Stimulated activated CD4-positive, alpha-beta T cell treated with anti-CD3 and anti-CD28 coated beads, Interleukin-15, amount 100 ng/mL, for 24 hours (primary cell): ENCODE measurements around the gene LENG8.
"Not testable (repeated sequence)": the region's sequence is repeated elsewhere in the genome, so short reads cannot be mapped to it uniquely, and the experiment has no call there.

Source experiments
- DNase-seq: peaks from one replicate; pipeline ENCODE4 v3.0.0-alpha.2; 2020

The LENG8 gene

DNA sequence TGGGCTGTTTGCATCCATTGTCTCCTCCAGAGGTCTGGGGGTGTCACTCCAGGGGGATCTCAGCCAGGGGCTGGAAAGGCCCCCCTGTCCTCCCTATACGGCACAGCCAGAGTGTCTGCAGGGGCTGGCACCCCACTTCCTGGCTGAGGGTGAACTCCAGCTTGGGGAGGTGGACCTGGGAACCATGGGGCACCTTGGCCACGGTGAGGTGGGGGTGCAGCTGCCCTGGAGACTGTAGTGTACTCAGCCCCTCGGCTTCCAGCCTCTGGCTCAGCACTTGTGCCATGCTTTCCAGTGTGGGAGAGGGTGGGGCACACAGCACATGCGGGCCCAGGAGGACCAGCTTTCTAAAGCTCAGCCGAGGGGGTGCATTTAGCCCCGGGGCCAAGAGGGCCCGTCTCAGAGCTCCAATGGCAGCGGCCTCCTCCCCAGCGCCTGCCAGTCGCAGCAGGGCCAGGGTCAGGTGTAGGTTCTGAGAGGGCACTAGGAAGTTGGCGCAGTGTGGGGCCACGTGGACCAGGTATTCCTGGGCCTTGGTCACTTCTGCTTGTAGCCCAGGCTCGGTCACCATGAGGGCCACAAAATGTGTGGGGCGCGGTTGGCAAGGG, 13.2 kb downstream of the LENG8 start:
- no peak for DNase-seq

DNA sequence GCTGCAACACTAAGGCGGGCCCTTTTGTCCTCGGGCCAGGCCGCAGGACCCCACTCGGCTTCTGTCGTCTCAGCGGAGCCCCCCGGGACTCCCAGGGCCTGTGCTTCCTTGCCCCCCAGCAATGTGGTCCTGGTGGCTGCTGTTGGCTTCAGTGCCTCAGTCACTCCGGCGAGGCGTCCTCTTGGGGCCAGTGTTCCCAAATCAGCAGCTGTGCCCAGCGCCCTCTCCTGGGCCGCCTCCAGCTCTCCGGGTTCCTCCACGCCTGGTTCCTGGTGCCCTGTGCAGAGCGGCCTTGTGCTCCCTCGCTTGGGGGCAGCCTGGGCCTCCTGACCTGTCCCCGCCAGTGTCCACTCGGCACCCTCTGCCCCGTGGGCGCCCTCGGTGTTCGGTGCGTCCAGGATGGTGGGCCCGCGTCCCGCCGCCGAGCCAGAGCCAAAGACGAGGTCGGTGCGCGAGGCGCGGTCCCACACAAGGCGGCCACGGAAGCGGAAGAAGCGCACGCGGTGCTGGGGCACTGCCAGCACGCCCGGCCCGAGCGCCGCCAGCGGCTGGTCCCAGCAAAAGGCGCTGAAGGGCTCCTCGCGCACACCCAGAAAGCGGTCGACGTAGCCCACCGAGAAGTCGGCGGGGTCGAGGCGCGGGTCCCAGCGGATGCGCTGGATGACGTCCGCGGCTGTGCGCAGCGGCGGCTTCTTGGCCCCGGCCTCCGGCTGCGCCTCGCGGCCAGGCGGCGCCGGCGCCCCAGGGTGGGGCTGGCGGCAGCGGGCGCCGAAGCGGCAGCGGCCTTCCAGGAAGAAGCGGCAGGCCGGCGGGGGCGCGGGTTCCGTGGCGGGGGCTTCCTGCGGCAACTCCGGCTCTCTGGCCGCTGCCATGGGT, 13.9 kb downstream of the LENG8 start:
- DNase-seq: peak; percentile 75

DNA sequence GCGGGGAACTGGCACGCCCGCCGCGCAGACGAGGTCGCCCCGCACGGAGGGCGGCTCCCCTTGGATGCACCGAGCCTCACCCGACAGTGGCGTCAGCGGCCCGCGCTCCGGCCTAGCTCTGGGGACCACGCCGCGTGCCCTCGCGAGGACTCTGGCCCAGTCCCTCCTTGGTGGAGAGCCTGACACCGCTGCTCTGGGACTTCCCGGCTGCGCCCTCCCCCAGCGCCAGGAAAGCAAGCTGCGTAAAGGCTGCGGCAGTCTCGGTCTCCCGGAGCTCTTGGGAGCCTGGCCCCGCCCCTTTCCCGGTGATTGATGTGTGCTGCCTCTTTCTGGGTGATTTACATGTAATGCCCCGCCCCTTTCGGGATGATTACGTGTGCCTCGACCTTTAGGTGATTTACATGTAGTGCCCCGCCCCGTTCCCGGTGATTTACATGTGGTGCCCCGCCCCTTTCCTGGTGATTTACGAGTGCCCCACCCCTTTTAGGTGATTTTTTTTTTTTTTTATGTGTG, 14.6 kb downstream of the LENG8 start, which contains the start of gene LENG9:
LENG9 (minus strand) TSS at position 248 of the 513 bp plus-strand sequence. CDS start 252 bp downstream, outside the sequence.
- DNase-seq: peak; percentile 99

DNA sequence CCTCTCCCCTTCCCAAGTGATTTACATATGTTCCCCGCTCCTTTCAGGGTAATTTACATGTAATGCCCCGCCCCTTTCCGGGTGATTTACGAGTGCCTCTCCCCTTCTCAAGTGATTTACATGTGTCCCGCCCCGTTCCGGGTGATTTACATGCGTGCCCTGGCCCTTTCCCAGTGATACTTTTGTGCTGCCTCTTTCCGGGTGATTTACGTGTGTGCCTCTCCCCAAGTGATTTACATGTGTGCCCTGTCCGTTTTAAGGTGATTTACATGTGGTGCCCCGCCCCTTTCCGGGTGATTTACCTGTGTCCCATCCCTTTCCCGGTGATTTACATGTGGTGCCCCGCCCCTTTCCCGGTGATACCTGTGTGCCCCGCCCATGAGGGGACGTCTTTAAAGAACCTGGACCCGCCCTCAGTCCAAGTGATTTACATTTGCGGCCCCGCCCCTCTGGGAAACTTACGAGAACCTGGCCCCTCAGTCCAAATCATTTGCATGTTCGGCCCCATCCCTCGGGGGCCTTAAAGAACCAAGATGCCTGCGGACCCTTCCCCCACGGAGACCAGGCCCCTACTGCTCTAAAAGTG, 15.1 kb downstream of the LENG8 start:
- peak; percentile 93 for DNase-seq

DNA sequence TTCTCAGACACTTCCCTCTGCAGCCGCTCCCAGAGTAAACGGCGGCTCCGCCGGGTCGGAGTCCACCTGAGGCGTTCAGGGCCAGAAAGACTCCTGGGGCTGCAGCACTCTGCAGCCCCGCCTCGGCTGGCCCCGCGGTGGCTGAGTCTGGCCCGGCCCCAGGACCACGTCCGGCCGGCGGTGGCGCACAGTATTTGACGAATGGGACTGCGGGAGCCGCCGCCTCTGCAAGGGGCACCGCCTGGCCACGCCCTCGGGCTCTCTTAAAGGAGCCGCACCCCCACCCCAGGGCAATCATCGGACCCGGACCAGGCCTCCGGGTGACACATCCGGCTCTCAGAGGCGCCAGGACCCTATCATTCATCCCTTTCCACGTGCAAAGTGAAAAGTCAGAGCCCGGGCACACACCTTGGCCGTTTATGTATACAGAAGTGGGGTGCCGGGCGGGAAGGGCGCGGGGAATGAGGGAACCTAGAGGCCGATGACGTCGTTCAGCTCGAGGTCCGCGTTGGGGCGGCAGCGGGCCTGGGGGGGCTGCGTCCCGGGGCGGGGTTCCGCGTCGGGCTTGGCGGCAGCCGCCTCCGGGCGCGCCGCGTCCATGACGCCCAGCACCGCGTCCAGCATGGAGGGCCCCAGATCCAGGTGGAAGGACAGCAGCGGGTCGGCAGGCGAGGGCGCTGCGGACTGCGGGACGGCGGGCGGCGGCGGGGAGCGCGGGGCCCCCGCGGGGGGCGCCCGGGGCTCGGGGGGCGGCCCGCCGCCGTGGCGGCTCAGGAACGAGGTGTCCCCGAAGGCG, 15.8 kb downstream of the LENG8 start:
- peak; percentile 91 for DNase-seq

DNA sequence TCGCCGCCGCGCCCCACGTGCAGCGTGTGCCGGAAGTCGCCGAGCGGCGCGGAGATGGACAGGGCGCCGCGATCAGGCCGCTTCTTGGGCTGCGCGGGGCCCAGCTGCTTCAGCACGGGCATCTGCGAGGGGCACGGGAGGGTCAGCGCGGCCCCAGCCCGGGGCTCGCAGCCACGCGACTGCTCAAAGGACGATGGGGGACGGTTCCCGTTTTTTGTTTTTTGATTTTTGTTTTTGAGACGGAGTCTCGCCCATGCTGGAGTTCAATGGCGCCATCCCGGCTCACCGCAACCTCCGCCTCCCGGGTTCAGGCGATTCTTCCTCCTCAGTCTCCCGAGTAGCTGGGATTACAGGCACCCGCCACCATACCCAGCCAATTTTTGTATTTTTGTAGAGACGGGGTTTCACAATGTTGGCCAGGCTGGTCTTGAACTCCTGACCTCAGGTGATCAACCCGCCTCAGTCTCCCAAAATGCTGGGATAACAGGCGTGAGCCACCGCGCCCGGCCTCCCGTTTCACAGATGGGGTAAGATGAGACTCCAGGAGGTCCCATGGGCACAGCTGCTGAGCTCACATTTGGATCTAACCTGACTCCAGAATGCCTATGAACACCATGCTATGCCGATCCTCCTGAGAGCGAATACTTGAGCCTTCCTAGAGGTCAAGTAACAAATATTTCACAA, 16.6 kb downstream of the LENG8 start:
- no peak for DNase-seq

DNA sequence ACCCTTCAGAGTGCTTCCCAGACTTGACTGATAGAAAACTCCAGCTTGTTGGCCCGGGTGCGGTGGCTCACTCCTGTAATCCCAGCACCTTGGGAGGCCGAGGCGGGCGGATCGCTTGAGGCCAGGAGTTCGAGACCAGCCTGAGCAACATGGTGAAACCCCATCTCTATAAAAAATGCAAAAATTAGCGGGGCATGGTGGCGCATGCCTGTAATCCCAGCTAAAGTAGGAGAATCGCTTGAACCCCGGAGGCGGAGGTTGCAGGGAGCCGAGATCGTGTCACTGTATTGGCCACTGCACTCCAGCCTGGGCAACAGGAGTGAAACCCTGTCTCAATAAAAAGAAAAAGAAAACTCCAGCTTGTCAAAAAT, 17.1 kb downstream of the LENG8 start:
- not testable (repeated sequence) for DNase-seq

DNA sequence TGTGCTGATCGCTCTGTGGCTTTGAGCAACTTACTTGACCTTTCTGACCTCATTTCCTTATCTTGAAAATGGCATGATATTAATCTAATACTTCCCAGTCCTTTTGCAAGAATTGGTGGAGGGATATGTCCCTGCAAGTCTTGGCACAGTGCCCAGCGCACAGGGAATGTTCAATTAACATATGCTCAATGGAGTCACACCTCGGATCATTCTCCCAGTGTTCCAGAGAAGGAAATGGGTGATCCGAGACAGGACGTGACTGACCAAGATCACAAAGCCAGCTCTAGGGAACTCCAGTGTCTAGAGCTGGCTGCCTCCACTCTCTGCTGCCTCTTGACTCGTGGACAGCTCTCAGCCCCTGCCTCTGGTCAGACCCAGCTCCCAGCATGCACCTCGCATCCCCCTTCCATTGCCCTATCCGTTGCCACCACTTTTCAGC, 20.5 kb downstream of the LENG8 start:
- DNase-seq: no peak

DNA sequence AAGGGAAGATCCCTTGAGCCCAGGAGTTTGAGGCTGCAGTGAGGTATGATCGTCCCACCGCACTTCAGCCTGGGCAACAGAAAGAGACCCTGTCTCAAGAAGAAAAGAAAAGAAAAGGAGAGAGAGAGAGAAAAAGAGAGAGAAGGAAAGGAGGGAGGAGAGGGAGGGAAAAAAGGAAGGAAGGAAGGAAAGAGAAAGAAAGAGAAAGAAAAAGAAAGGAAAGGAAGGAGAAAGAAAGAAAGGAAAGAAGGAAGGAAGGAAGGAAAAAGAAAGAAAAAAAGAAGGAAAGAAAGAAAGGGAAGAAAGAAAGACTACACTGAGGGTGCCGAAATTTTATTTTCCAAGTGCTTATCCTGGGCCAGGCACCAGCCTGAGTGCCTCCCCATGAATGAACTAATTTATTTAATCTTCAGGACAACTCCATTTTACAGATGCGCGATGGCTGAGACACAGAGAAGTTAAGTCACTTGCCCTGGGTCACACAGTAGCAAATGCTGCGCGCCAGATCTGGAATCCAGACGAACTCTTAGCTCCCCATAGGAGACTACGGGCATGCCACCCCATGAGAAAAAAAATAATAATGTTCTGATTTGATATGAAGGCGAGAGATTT, 21.4 kb downstream of the LENG8 start:
- no peak for DNase-seq

DNA sequence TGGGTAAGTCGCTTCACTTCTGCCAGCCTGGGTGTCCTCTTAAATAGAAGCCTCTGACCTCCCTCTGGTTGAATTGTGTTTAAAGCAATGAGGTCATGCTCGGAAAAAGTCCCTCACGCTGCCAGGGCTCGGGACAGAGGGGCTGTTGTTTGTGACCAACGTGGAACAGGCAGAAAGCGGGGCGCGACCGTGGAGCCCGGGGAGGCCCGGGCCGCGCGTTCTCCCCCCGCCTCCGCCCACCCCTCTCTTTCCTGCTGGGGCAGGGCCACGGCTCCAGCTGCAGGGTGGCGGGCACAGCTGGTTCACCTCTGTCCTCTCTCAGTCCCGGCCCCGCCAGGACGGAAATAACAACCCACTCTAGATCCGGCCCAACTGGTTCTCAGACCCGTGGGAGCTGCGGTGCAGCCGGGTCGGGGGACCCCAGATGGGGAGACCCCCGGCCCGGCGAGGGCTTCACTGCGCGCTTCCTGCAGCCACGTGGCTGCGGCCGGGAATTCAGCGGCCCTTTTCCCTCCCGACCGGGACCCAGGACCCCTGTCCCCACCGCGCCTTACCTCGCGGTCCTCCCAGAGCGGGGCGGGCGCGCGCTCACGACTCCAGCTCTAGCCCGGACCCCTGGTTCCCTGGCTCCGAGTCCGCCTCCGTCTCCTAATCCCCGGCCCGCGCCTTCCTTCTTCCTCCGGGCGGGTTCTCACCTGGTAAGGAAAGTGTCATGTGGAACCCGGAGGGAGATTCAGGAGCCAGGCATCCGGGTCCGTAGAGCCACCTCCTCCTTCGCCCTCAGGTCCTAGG, 22.2 kb downstream of the LENG8 start:
- DNase-seq: no peak

DNA sequence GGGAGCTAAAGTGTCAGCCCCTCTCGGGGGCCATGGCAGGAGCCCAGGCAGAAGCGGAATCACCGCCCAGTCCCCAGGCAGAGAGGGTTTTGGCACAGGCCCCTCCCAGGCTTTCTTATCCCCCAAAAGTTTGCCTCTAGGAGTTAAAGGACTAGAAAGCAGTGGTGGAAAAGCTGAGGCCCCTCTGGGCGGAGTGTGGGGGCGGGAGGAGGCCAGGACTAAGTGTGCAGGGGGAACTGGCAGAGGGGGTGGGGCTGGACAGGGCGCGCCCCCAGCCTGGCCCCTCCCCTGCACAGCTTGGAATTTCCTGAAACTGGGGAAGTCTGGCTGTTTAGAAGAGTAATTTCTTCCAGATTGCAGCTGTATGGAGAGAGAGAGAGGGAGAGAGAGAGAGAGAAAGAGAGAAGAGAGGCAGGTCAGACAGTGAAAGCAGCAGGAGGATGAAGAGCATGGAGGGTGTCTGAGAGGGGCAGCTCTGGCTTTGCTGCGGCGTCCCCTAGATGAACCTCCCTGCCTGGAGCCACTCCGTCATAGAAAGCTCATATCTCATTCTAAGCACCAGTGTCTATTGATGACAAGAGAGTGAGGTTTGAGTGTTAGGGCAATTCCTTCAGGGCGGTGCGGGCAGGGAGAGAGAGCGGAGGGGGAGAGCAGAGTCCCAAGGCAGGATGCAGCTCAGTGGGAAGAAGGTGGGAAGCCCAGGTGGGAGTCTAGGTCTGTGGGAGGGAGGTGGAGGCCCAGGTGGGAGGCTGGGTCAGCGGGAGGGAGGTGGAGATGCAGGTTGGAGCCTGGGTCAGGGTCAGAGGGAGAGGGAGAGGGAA, 24.3 kb downstream of the LENG8 start, which contains the start of gene CDC42EP5:
CDC42EP5 (minus strand) TSS at position 226 of the 821 bp plus-strand sequence. CDS start 7,749 bp downstream, outside the sequence.
- DNase-seq: no peak

DNA sequence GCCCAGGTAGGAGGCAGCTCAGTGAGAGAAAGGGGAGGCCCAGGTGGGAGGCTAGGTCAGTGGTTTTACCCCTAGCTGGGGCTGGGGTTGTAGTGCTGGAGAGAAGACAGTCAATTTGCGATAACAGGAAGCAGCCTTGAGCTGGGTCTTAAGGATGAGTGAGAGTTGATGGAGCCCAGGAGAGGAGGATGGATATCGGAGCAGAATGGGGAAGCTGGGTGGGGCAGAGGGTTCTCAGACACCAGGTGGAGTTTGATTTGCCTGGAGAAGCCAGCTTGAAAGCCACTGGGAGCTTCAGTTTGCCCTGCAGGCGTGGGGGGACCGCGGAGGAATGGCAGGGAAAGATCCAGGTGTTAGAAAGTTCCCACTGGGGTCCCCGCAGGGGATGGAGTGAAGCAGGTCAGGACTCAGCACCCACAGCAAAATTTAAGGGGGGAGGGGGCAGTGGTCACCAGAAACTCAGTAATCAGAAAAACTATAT, 24.9 kb downstream of the LENG8 start:
- no peak for DNase-seq

DNA sequence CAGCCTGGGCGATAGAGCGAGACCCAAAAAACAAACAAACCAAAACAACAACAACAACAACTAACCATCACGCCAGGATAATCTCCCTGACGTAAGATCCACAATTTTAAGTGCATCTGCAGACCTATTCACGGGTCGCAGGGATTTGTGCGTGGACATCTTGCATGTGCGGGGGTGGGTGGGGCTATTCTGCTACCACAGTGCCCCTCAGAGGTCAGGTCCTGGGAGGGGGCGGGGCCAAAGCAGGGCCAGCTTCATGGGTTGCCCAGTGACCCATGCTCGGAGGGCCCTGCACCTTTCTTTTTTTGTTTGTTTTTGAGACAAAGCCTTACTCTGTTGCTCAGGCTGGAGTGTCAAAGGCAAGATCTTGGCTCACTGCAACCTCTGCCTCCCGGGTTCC, 26.7 kb downstream of the LENG8 start:
- no peak for DNase-seq

DNA sequence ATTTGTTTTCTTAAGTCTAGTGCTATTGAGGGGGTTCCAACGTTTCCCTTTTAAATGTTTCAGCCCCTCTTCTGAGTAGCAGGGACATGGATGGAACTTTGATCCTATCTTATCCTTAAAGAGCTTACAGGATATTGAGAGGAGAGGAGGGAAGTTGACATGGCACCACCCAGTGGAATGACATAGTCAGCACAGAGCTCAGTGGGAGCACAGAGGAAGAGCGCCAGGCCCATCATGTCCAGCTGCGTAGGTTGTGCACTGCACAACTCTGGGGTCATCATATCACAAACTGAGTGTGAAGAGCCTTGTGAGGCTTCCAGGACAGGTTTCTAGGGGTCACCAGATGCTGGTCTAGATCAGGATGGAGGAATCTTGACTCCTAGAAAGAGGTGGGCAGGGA, 28.7 kb downstream of the LENG8 start:
- DNase-seq: no peak

DNA sequence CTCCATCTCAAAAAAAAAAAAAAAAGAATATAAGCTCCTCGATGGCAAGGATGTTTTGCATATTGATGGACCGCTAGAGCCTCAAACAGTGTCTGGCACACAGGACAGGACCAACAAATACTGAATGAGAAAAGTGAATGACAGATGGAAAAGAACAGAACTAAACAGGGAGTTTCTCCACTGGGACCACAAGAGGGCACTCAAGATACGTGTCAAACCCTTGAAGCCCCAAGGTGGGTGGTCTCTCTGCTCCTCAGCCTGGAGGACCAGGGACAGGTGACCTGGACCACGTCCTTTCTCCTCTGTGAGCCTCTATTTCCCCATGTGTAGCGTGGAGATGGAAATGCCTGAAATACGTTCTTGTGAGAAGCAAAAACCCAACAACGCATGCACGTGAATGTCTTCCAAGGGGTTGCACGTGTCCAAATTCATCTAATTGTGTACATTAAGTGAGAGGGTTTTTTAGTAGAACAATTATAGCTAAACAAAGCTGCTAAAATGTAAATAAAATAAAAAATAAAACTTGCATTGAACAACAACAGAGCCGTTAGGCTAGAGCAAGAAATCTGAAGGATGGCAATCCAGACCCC, 29.8 kb downstream of the LENG8 start:
- no peak for DNase-seq

DNA sequence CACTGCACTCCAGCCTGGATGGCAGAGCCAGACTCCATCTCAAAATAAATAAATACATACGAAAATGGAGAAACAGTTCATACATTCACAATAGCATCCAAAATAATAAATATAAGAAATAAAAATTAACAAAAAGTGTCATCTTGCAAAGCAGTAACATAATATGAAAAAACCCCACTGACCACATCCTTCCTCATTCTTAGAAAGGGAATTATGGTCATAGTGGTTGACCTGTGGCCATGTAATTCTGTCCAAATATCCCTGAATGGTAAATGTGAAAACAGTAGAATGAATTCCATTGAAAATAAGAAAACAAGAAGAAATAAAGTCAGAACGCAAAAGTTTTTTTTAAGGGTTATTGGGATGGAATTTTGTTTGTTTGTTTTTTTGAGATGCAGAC, 31.1 kb downstream of the LENG8 start:
- DNase-seq: no peak

DNA sequence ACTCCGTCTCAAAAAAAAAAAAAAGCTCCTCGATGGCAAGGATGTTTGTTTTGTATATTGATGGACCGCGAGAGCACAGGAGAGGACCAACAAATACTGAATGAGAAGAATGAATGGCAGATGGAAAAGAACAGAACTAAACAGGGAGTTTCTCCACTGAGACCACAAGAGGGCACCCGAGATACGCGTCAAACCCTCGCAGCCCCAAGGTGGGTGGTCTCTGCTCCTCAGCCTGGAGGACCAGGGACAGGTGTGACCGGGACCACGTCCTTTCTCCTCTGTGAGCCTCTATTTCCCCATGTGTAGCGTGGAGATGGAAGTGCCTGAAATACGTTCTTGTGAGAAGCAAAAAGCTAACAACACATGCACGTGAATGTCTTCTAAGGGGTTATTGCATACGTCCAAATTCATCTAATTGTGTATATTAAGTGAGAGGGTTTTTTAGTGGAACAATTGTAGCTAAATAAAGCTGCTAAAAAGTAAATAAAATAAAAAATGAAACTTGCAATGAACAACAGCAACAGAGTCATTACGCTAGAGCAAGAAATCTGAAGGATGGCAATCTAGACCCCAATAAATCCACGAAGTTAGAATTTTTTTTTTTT, 32.4 kb downstream of the LENG8 start:
- peak; percentile 52 for DNase-seq

DNA sequence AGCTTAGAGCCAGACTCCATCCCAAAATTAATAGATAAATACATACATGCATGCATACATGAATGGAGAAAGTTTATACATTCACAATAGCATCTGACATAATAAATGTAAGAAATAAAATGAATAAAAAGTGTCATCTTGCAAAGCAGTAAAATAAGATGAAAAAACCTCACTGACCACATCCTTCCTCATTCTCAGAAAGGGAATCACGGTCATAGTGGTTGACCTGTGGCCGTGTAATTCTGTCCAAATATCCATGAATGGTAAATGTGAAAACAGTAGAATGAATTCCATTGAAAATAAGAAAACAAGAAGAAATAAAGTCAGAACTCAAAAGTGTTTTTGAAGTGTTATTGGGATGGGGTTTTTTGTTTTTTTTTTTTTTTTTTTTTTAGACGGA, 33.9 kb downstream of the LENG8 start:
- DNase-seq: no peak

DNA sequence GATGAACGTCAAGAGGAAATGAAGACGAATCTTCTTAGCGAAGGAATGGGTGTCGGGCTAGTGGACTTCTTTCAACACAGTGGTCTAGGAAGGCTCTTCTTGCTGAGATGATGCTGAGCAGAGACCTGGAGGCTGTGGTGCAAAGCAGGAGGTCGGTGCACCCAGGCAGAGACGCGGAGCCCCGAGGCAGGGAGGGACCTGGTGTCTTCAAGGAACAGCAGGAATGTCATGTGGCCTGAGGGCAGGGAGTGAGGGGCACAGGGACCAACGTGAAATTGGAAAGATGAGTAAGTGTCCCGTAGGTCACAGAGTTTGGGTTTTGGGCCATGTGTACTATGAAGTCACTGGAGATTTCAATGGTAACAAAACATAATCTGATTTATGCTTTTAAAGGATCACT, 35.5 kb downstream of the LENG8 start:
- DNase-seq: no peak
